Measurements from ENCODE around the gene SHBG.
"Not testable (repeated sequence)": the region's sequence is repeated elsewhere in the genome, so short reads cannot be mapped to it uniquely, and the experiment has no call there.

SHBG gene, protein sequence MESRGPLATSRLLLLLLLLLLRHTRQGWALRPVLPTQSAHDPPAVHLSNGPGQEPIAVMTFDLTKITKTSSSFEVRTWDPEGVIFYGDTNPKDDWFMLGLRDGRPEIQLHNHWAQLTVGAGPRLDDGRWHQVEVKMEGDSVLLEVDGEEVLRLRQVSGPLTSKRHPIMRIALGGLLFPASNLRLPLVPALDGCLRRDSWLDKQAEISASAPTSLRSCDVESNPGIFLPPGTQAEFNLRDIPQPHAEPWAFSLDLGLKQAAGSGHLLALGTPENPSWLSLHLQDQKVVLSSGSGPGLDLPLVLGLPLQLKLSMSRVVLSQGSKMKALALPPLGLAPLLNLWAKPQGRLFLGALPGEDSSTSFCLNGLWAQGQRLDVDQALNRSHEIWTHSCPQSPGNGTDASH

DNA sequence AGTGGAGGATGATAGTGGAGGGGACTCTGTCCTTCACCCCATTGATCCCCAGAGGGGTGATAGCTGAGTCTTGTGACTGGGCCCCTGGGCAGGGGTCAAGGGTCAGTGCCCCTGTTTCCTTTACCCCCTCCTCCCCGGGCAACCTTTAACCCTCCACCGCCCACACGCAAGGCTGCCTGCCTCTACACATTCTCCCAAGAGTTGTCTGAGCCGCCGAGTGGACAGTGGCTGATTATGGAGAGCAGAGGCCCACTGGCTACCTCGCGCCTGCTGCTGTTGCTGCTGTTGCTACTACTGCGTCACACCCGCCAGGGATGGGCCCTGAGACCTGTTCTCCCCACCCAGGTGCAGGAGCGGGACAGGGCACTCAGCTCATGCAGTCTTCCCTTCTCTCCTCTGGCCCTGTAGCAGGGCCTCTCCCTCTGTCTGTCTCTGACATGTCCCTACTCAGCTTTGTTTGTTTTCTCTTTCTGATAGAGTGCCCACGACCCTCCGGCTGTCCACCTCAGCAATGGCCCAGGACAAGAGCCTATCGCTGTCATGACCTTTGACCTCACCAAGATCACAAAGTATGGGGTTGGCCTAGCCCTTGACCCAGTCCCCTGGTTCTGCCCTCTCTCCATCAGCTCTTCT, at the start of gene SHBG:
SHBG (plus strand) TSS at position 197 of the 633 bp plus-strand sequence; CDS start at position 235, 38 bp downstream.
- no peak for DNase-seq

GRCh38 chr17:7580604-7581575, 49.0 kb upstream of the SHBG start:
- DNase-seq = no peak

- no peak for DNase-seq
These were observed 47.3 kb upstream of the SHBG start for GRCh38 chr17:7582396-7583252.

- DNase-seq = peak; percentile 97
These were observed 46.5 kb upstream of the SHBG start, which contains the start of gene MPDU1 for GRCh38 chr17:7583253-7584109. MPDU1 (plus strand) TSS chr17:7583852; CDS start chr17:7583863, 11 bp downstream.

GRCh38 chr17:7586673-7587419, 43.1 kb upstream of the SHBG start:
- no peak for DNase-seq

DNA sequence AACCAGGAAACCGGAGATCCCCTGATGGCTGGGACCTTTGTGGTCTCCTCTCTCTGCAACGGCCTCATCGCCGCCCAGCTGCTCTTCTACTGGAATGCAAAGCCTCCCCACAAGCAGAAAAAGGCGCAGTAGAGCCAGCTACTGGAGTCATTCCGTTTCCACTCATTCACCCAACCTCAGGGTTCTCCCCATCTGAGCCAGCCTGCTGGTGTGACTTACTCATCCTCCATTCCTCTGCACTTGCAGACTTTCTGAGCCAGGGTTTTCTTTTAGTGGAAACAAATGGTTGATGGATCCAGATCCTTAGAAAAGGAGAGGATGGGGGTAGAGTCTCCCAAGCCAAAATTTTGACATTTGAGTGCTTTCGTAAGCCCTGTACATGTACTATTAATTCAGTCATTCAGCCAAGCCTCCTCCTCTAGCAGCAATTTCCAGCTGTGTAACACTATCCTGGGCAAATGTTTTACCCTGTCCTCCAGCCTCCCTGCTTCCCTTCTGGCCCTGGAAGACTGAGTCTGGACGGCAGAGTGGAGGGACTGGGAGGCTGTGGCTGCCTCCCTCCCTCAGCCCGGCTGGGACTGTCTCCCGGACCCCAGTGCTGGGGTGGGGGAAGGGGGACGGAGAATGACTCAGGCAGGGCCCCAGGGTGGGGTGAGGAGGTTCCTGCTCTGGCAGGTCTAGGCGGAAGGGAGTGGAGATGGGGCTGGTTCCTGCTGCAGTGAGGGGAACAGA, 42.3 kb upstream of the SHBG start:
- no peak for DNase-seq

DNA sequence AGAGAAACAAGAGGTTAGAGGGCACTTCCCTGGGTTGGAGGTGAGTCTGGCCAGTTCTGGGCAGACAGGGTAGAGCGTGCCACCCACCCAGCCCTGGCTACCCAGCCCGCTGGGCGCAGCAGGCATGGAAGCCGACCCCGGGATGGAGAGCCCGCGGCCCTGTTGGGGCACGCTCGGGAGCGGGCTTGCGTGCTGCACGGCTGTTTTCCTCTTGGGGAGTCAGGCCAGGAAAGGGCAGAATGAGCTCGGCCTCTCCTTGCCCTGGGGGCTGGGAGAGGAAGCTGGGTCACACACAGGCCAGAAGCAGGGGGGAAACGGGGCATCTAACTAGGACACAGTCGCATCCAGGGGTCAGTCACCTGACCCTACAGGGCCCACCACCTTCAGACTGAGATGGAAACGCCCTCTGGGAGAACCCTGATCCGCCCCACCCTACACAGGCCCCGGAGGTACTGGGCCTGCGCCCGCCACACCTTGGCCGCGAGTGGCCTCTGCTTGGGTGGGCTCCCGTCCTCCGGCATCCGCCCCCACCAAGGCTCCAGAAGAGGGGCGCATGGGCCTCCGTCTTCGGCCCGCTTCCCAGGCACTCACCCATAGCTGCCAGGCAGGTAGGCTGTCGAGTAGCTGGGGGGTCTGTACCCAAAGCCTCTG, 41.3 kb upstream of the SHBG start:
- DNase-seq = no peak

DNA sequence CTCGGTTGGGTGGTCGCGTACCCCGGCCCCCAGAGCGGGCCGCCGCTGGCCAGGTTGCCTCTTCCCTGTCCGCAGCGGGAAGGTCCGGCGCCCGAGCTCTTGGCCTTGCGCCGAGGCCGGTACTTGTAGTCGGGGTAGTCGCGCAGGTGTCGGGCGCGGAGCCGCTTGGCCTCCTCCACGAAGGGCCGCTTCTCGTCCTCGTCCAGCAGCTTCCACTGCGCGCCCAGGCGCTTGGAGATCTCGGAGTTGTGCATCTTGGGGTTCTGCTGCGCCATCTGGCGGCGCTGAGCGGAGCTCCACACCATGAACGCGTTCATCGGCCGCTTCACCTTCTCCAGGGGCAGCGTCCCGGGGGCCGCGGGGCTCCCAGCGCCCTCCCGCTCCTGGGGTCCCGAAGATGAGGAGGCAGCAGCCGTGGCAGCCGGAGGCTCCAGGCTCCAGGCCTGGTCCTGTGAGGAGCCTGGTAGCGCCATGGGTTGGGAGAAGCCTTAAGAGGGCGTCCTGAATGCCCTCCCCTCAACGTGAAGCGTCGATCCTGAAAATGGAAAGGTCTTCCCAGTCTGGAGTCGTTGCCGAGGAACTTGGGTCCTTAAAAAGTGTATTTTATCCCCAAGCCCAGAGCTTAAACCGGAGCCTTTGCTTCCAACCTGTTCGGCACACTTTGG, 40.6 kb upstream of the SHBG start:
- DNase-seq = peak; percentile 66

DNA sequence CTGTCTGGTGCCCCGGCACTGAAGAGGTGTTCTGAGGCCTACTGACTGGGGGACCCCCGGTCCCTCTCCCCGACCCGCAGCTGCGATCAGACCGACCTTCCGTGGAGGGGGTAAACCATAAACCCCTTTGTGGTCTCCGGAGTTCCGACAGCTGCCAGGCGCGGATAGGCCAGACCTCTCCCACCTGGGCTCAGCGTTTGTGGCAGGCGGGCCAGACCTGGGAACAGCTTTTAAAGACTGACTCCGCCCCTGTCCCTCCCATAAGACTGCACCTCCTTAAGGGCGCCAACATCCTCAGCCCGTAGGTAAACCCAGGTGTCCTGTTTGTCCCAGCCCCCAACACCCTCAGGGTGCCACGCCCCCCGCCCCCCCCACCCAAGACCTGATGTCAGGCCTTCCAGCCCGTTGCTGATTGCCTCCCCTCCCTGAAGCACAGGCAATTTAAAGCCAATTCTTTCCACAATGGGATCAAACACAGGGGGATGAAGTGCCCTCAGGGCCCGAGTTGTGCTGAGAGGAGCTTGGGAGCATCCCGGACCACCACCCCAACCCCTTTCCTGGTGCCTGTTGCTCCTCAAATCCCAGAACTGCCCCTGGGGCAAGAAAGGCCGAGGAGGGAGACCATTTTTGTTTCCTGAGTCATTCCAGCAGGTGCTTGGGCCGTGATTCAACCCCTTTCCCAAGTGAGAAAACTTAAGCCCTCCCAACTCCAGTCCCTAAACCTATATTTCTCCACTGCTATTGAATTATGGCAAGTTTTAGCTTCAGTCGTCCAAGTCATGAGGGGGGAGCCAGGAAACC, 39.8 kb upstream of the SHBG start, which contains the start of gene SOX15:
SOX15 (minus strand) TSS at position 204 of the 801 bp plus-strand sequence. CDS start 418 bp downstream, outside the sequence.
- no peak for DNase-seq

DNA sequence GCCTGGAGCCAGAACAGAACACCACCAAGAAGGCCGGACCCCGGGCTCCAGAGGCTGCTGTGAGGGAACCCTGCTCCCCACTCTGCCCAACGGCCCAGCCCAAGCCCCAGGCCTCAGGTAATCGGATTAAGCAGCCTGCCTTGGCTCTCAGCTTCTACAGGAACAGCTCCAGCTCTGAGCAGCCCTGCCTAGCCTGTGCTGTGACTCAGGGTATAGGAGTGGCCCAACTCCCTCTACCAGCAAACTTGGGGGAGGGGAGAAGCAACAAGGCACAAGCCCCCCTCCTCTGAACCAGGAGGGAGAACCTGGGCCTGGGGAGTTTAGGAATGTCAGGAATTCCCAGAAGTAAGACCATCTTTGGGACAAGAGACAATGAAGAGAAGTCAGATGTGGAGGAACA, 39.2 kb upstream of the SHBG start:
- DNase-seq = no peak

DNA sequence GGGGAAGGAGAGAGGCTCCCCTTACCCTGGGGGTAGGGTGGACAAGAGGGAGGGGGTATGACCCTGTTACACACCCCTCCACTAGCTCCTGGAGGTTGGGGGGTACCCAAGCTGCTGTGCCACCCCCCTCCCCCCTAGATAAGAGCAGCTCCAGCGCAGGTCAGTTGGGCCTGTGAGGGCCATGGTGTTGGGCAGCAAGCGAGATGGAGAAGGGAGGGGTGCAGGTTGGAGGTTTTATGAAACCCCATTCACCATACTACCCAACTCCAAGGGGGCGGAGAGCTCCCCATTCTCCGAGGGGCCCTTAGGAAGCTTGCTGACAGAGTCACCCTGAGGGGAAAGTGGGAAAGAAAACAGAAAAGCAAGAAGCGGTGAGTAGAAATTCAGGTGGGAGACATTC, 38.3 kb upstream of the SHBG start:
- no peak for DNase-seq

GRCh38 chr17:7592422-7593021, 37.4 kb upstream of the SHBG start:
- DNase-seq = no peak

DNA sequence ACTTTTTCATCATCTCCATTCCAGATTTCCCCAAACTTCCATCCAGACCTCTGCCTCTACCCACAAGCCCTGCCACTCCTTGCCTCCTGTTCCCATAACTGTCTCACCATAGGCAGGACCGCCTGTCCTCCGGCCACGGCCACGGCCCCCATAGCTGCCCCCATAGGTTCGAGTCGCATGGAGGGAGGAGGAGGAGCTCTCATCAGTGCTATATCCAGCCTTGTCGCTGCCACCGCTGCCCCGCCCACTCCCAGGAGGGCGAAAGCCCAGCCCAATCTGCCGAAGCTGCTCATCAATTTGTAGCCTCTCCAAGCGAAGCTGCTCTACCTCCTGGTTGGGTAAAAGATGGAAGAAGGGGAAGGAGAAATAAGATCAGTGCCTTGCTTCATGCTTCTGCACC, 36.6 kb upstream of the SHBG start:
- no peak for DNase-seq

GRCh38 chr17:7597561-7597960, 32.4 kb upstream of the SHBG start:
- DNase-seq = not testable (repeated sequence)

- no peak for DNase-seq
These were observed 23.7 kb upstream of the SHBG start for GRCh38 chr17:7606280-7606679.

- DNase-seq = no peak
These were observed 19.3 kb upstream of the SHBG start for GRCh38 chr17:7610641-7611040.
